DOHH2 (cell line): Measurements from ENCODE around the gene MTHFSD.

Experiments
- H3F3A ChIP-seq: fragments of 200-600 bp; sonication (generic), shearing (Covaris generic); 2 replicates; pipeline ENCODE4 v1.6.0; 2016; ENCODE audit warnings: antibody characterized with exemption, mild to moderate bottlenecking; ENCODE audit not compliant: control insufficient read depth, insufficient read depth
- H3K27ac ChIP-seq: fragments of 200-600 bp; sonication (generic); 2 replicates; pipeline ENCODE4 v1.5.1; 2014; ENCODE audit warnings: low read depth, mild to moderate bottlenecking, low read length, moderate library complexity
- H3K27me3 ChIP-seq: fragments of 200-600 bp; sonication (generic); 2 replicates; pipeline ENCODE4 v1.6.1; 2014; ENCODE audit warnings: mild to moderate bottlenecking, low read length, mixed read lengths; ENCODE audit not compliant: control insufficient read depth
- H3K36me3 ChIP-seq: fragments of 200-600 bp; sonication (generic); 2 replicates; pipeline ENCODE4 v1.6.1; 2014; ENCODE audit warnings: mild to moderate bottlenecking, low read length, moderate library complexity, mixed read lengths; ENCODE audit not compliant: control insufficient read depth
- H3K4me1 ChIP-seq: fragments of 200-600 bp; sonication (generic); 2 replicates; pipeline ENCODE4 v1.6.1; 2014; ENCODE audit warnings: mild to moderate bottlenecking, low read length, mixed read lengths; ENCODE audit not compliant: control insufficient read depth
- H3K4me2 ChIP-seq: fragments of 200-600 bp; sonication (generic); 2 replicates; pipeline ENCODE4 v1.6.0; 2014; ENCODE audit warnings: mild to moderate bottlenecking, low read length, moderate library complexity
- H3K4me3 ChIP-seq: fragments of 200-600 bp; sonication (generic); 2 replicates; pipeline ENCODE4 v1.5.1; 2014; ENCODE audit warnings: mild to moderate bottlenecking, low read length, mixed read lengths
- H3K79me2 ChIP-seq: fragments of 200-600 bp; sonication (generic); 2 replicates; pipeline ENCODE4 v1.6.1; 2014; ENCODE audit warnings: mild to moderate bottlenecking, low read length, mixed read lengths; ENCODE audit not compliant: control insufficient read depth
- H3K9me2 ChIP-seq: fragments of 200-600 bp; sonication (generic); replicated peaks from 2 replicates; pipeline ENCODE4 v1.6.1; 2014; ENCODE audit warnings: mild to moderate bottlenecking, low read length, mixed read lengths; ENCODE audit not compliant: control insufficient read depth
- H3K9me3 ChIP-seq: fragments of 200-600 bp; sonication (generic); 2 replicates; pipeline ENCODE4 v1.6.1; 2014; ENCODE audit warnings: antibody characterized with exemption, low read length, mixed read lengths; ENCODE audit not compliant: control insufficient read depth, insufficient read depth
- H4K20me1 ChIP-seq: fragments of 200-600 bp; sonication (generic); 2 replicates; pipeline ENCODE4 v1.6.0; 2014; ENCODE audit warnings: low read depth, mild to moderate bottlenecking, antibody characterized with exemption, low read length, moderate library complexity; ENCODE audit not compliant: control insufficient read depth, insufficient read depth
- CTCF ChIP-seq: fragments of 200-600 bp; sonication (generic); IDR thresholded peaks from one replicate; pipeline ENCODE4 v1.5.1; 2014; ENCODE audit warnings: antibody characterized with exemption, mild to moderate bottlenecking, low read depth, low read length; ENCODE audit not compliant: poor library complexity, severe bottlenecking
- EZH2phosphoT487 ChIP-seq: fragments of 200-600 bp; sonication (generic); IDR thresholded peaks from 2 replicates; pipeline ENCODE4 v1.6.1; 2017; ENCODE audit warnings: borderline replicate concordance, mild to moderate bottlenecking, antibody characterized with exemption, low read length, moderate library complexity, mixed read lengths

The MTHFSD gene

GRCh38 chr16:86512860-86513470, 42.1 kb downstream of the MTHFSD start:
- Histone ChIP-seq H3K79me2 (no peaks in the 10 kb centered on the region), H4K20me1 (no peaks in the 10 kb centered on the region), H3K9me3 (no peaks in the 10 kb centered on the region), H3K4me3 (no peak overlapping the region), H3K27me3 (peaks cover 18% of the 10 kb centered on the region), H3K4me1 (no peaks in the 10 kb centered on the region; the same call in 1 of the 2 replicates), H3K27ac (no peak overlapping the region), H3K4me2 (no peak overlapping the region), H3F3A (no peaks in the 10 kb centered on the region), H3K36me3 (no peaks in the 10 kb centered on the region), H3K9me2 (no peaks in the 10 kb centered on the region)
- no peak for TF ChIP-seq CTCF
- no peak for TF ChIP-seq EZH2phosphoT487

GRCh38 chr16:86512301-86512859, 42.7 kb downstream of the MTHFSD start:
- Histone ChIP-seq H3K4me1 (no peaks in the 10 kb centered on the region; the same call in 1 of the 2 replicates), H3K27me3 (peaks cover 20% of the 10 kb centered on the region), H3K4me2 (no peak overlapping the region), H4K20me1 (no peaks in the 10 kb centered on the region), H3F3A (no peaks in the 10 kb centered on the region), H3K79me2 (no peaks in the 10 kb centered on the region), H3K4me3 (no peak overlapping the region), H3K27ac (no peak overlapping the region), H3K36me3 (no peaks in the 10 kb centered on the region), H3K9me2 (no peaks in the 10 kb centered on the region), H3K9me3 (no peaks in the 10 kb centered on the region)
- TF ChIP-seq EZH2phosphoT487 (no peak), CTCF (no peak)

- no peak for TF ChIP-seq CTCF
- TF ChIP-seq EZH2phosphoT487, result no peak
- Histone ChIP-seq H3K36me3 (no peaks in the 10 kb centered on the region), H3K9me2 (no peaks in the 10 kb centered on the region), H3K27me3 (peaks cover 23% of the 10 kb centered on the region), H3K9me3 (no peaks in the 10 kb centered on the region), H3F3A (no peaks in the 10 kb centered on the region), H3K27ac (no peak overlapping the region), H3K4me1 (no peaks in the 10 kb centered on the region; the same call in 1 of the 2 replicates), H4K20me1 (no peaks in the 10 kb centered on the region), H3K4me2 (no peak overlapping the region), H3K4me3 (no peak overlapping the region), H3K79me2 (no peaks in the 10 kb centered on the region)
These were observed 43.5 kb downstream of the MTHFSD start for GRCh38 chr16:86511317-86512161.
